Activated CD4-positive, alpha-beta memory T cell treated with anti-CD3 and anti-CD28 coated beads, Interleukin-2, amount 10 ng/mL, durations not matched to agents 7 days and 5 days (primary cell): ENCODE results near the gene GCHFR. TPM values are rescaled to one million over a fixed set of nuclear protein-coding genes. Genes with fewer than 3 reads are reported as not detected.
A peak's percentile ranks its signal among the peaks of the same experiment; 100 is the strongest.

Experiments
- CTCF ChIA-PET: fragments of 350-600 bp; sonication (Branson Sonifier 250); formaldehyde crosslinking; loops from one replicate; lab custom pipeline; 2021; ENCODE audit warnings: antibody characterized with exemption, inconsistent platforms; lab: Charles Lee
- POLR2A ChIA-PET: fragments of 350-600 bp; sonication (Branson Sonifier 250); formaldehyde crosslinking; loops from one replicate; lab custom pipeline; 2021; ENCODE audit warnings: antibody characterized with exemption; lab: Charles Lee
- DNase-seq: peaks from one replicate; pipeline ENCODE4 v3.0.0-alpha.2; 2020
- H3K27ac Mint-ChIP-seq: one replicate; pipeline ENCODE4 v1.8.0; 2021; ENCODE audit warnings: mild to moderate bottlenecking, mixed read lengths
- H3K27me3 Mint-ChIP-seq: one replicate; pipeline ENCODE4 v1.8.0; 2021; ENCODE audit warnings: mixed read lengths
- H3K36me3 Mint-ChIP-seq: one replicate; pipeline ENCODE4 v1.8.0; 2021; ENCODE audit warnings: low read depth, mixed read lengths
- H3K4me1 Mint-ChIP-seq: one replicate; pipeline ENCODE4 v1.8.0; 2021; ENCODE audit warnings: mixed read lengths
- H3K4me3 Mint-ChIP-seq: one replicate; pipeline ENCODE4 v1.8.0; 2021; ENCODE audit warnings: mild to moderate bottlenecking, mixed read lengths
- H3K9me3 Mint-ChIP-seq: one replicate; pipeline ENCODE4 v1.8.0; 2021; ENCODE audit warnings: mixed read lengths
- total RNA-seq, 2 experiments: library from RNA; stranded (reverse); gene quantifications; one replicate each; pipeline ENCODE4 v1.2.3, GENCODE V29; 2021

GCHFR gene
- total RNA-seq, 2 experiments from 2014 or later = 39.4 to 39.6 TPM

- Mint-ChIP-seq H3K4me1 (peaks cover 26% of the 10 kb centered on the region), H3K27me3 (no peaks in the 10 kb centered on the region), H3K27ac (no peak overlapping the region), H3K36me3 (peaks cover 6% of the 10 kb centered on the region), H3K4me3 (no peak overlapping the region), H3K9me3 (no peaks in the 10 kb centered on the region)
- ChIA-PET CTCF (interaction anchor here (0.6 to 4.1 kb wide), 10 partner anchors 9 to 91 kb away, joined by 3 to 44 read pairs (median 4); partner anchors contain the start of genes DNAJC17, GCHFR, RAD51 and ZFYVE19), POLR2A (interaction anchor here (1.4 to 3.5 kb wide), 2 partner anchors 21 to 86 kb away, joined by 3 to 15 read pairs; partner anchors contain the start of genes DNAJC17 and ZFYVE19)
- no peak for DNase-seq
Measured at GRCh38 chr15:40785814-40786213, 21.9 kb downstream of the GCHFR start.

- no peaks in the 10 kb centered on the region for H3K9me3 Mint-ChIP-seq
- peak overlapping the region; percentile 74 for H3K27ac Mint-ChIP-seq
- H3K4me1 Mint-ChIP-seq = peaks cover 26% of the 10 kb centered on the region
- CTCF ChIA-PET = interaction anchor here (0.7 to 3.5 kb wide), 5 partner anchors 9 to 198 kb away, joined by 3 to 15 read pairs (median 3); partner anchors contain the start of gene VPS18
- peak; percentile 49 for DNase-seq
- POLR2A ChIA-PET = interaction anchor here (1.0 to 3.5 kb wide), 5 partner anchors 19 to 218 kb away, joined by 5 to 15 read pairs (median 5); partner anchors contain the start of genes DNAJC17, RAD51, RPUSD2 and ZFYVE19
- H3K27me3 Mint-ChIP-seq = no peaks in the 10 kb centered on the region
- peaks cover 13% of the 10 kb centered on the region for H3K36me3 Mint-ChIP-seq
- H3K4me3 Mint-ChIP-seq = no peak overlapping the region
Measured at GRCh38 chr15:40787344-40787841, 23.5 kb downstream of the GCHFR start.

GRCh38 chr15:40787991-40788390, 24.1 kb downstream of the GCHFR start:
- no peak overlapping the region for H3K4me3 Mint-ChIP-seq
- ChIA-PET CTCF (interaction anchor here (0.7 to 3.5 kb wide), 4 partner anchors 10 to 113 kb away, joined by 3 to 15 read pairs (median 4); partner anchors contain the start of gene VPS18), POLR2A (interaction anchor here (1.0 to 3.5 kb wide), 5 partner anchors 19 to 219 kb away, joined by 5 to 15 read pairs (median 5); partner anchors contain the start of genes DNAJC17, RAD51, RPUSD2 and ZFYVE19)

GRCh38 chr15:40789119-40789518, 25.3 kb downstream of the GCHFR start:
- H3K36me3 Mint-ChIP-seq = peaks cover 18% of the 10 kb centered on the region
- POLR2A ChIA-PET = interaction anchor here (1.1 kb wide), 1 partner anchor 17 kb away, joined by 3 read pairs; no protein-coding TSS in a partner anchor
- H3K27me3 Mint-ChIP-seq = no peaks in the 10 kb centered on the region
- DNase-seq = no peak
- no peaks in the 10 kb centered on the region for H3K9me3 Mint-ChIP-seq
- H3K4me1 Mint-ChIP-seq = peaks cover 29% of the 10 kb centered on the region
- no peak overlapping the region for H3K4me3 Mint-ChIP-seq
- CTCF ChIA-PET = interaction anchor here (0.8 to 3.5 kb wide), 2 partner anchors 11 to 109 kb away, joined by 3 to 15 read pairs; no protein-coding TSS in a partner anchor
- H3K27ac Mint-ChIP-seq = no peak overlapping the region

More at GRCh38 chr15:40787991-40788390, 24.1 kb downstream of the GCHFR start:
- Mint-ChIP-seq H3K9me3 (no peaks in the 10 kb centered on the region), H3K27me3 (no peaks in the 10 kb centered on the region), H3K4me1 (peaks cover 21% of the 10 kb centered on the region), H3K27ac (peak overlapping the region; percentile 74), H3K36me3 (peaks cover 13% of the 10 kb centered on the region)
- DNase-seq = no peak

- Mint-ChIP-seq H3K9me3 (no peaks in the 10 kb centered on the region), H3K4me3 (no peak overlapping the region)
- POLR2A ChIA-PET = interaction anchor here (1.1 kb wide), 1 partner anchor 16 kb away, joined by 3 read pairs; no protein-coding TSS in a partner anchor
Measured at GRCh38 chr15:40789999-40790398, 26.1 kb downstream of the GCHFR start.

GRCh38 chr15:40790718-40791117, 26.9 kb downstream of the GCHFR start:
- ChIA-PET POLR2A (no interaction called here), CTCF (interaction anchor here (1.3 kb wide), 1 partner anchor 8 kb away, joined by 4 read pairs; no protein-coding TSS in a partner anchor)
- Mint-ChIP-seq H3K4me1 (peaks cover 29% of the 10 kb centered on the region), H3K4me3 (no peak overlapping the region), H3K27me3 (no peaks in the 10 kb centered on the region), H3K27ac (no peak overlapping the region), H3K9me3 (no peaks in the 10 kb centered on the region), H3K36me3 (peaks cover 18% of the 10 kb centered on the region)
- DNase-seq = no peak

More at GRCh38 chr15:40789999-40790398, 26.1 kb downstream of the GCHFR start:
- CTCF ChIA-PET = interaction anchor here (0.8 to 3.5 kb wide), 2 partner anchors 12 to 110 kb away, joined by 3 to 15 read pairs; no protein-coding TSS in a partner anchor
- Mint-ChIP-seq H3K27ac (no peak overlapping the region), H3K4me1 (peaks cover 29% of the 10 kb centered on the region), H3K27me3 (no peaks in the 10 kb centered on the region), H3K36me3 (peaks cover 18% of the 10 kb centered on the region)
- DNase-seq = no peak

- ChIA-PET POLR2A (interaction anchor here (1.1 to 1.2 kb wide), 3 partner anchors 13 to 98 kb away, joined by 3 to 5 read pairs (median 4); partner anchors contain the start of genes RAD51 and ZFYVE19), CTCF (interaction anchor here (0.6 to 2.7 kb wide), 3 partner anchors 10 to 108 kb away, joined by 4 to 10 read pairs (median 5); no protein-coding TSS in a partner anchor)
- DNase-seq = no peak
- Mint-ChIP-seq H3K4me1 (peaks cover 22% of the 10 kb centered on the region), H3K27ac (no peak overlapping the region), H3K36me3 (peaks cover 22% of the 10 kb centered on the region), H3K9me3 (no peaks in the 10 kb centered on the region), H3K27me3 (no peaks in the 10 kb centered on the region), H3K4me3 (no peak overlapping the region)
Measured at GRCh38 chr15:40792394-40792793, 28.5 kb downstream of the GCHFR start.

- POLR2A ChIA-PET = interaction anchor here (1.1 to 1.2 kb wide), 3 partner anchors 13 to 99 kb away, joined by 3 to 5 read pairs (median 4); partner anchors contain the start of genes RAD51 and ZFYVE19
- Mint-ChIP-seq H3K4me1 (peaks cover 18% of the 10 kb centered on the region), H3K4me3 (no peak overlapping the region), H3K27me3 (no peaks in the 10 kb centered on the region), H3K9me3 (no peaks in the 10 kb centered on the region), H3K36me3 (peaks cover 29% of the 10 kb centered on the region), H3K27ac (no peak overlapping the region)
- DNase-seq = no peak
- CTCF ChIA-PET = interaction anchor here (0.8 to 2.7 kb wide), 2 partner anchors 11 to 14 kb away, joined by 3 to 10 read pairs; partner anchors contain the start of gene DNAJC17
Measured at GRCh38 chr15:40793216-40793989, 29.5 kb downstream of the GCHFR start.

- Mint-ChIP-seq H3K4me1 (peaks cover 15% of the 10 kb centered on the region), H3K4me3 (no peak overlapping the region), H3K27me3 (no peaks in the 10 kb centered on the region), H3K36me3 (peaks cover 29% of the 10 kb centered on the region), H3K27ac (no peak overlapping the region), H3K9me3 (no peaks in the 10 kb centered on the region)
- ChIA-PET POLR2A (interaction anchor here (2.1 kb wide), 1 partner anchor 11 kb away, joined by 7 read pairs; the partner anchor contains the start of genes DNAJC17 and ZFYVE19), CTCF (interaction anchor here (1.6 kb wide), 1 partner anchor 13 kb away, joined by 5 read pairs; no protein-coding TSS in a partner anchor)
- DNase-seq = no peak
Measured at GRCh38 chr15:40796041-40796440, 32.2 kb downstream of the GCHFR start.

GRCh38 chr15:40796512-40796911, 32.6 kb downstream of the GCHFR start:
- Mint-ChIP-seq H3K27ac (no peak overlapping the region), H3K4me3 (no peak overlapping the region), H3K36me3 (peaks cover 32% of the 10 kb centered on the region), H3K27me3 (no peaks in the 10 kb centered on the region), H3K9me3 (no peaks in the 10 kb centered on the region), H3K4me1 (peaks cover 17% of the 10 kb centered on the region)
- DNase-seq = no peak
- ChIA-PET POLR2A (interaction anchor here (2.1 kb wide), 1 partner anchor 10 kb away, joined by 7 read pairs; the partner anchor contains the start of genes DNAJC17 and ZFYVE19), CTCF (interaction anchor here (1.6 kb wide), 1 partner anchor 14 kb away, joined by 5 read pairs; no protein-coding TSS in a partner anchor)

- no peaks in the 10 kb centered on the region for H3K27me3 Mint-ChIP-seq
- H3K9me3 Mint-ChIP-seq = no peaks in the 10 kb centered on the region
- ChIA-PET CTCF (interaction anchor here (1.6 kb wide), 1 partner anchor 17 kb away, joined by 5 read pairs; no protein-coding TSS in a partner anchor), POLR2A (no interaction called here)
- peaks cover 22% of the 10 kb centered on the region for H3K36me3 Mint-ChIP-seq
- H3K4me1 Mint-ChIP-seq = peaks cover 12% of the 10 kb centered on the region
- H3K27ac Mint-ChIP-seq = no peak overlapping the region
- no peak for DNase-seq
- H3K4me3 Mint-ChIP-seq = no peak overlapping the region
Measured at GRCh38 chr15:40799523-40799922, 35.7 kb downstream of the GCHFR start.

GRCh38 chr15:40803076-40803475, 39.2 kb downstream of the GCHFR start:
- H3K4me1 Mint-ChIP-seq = peaks cover 24% of the 10 kb centered on the region
- POLR2A ChIA-PET = no interaction called here
- H3K4me3 Mint-ChIP-seq = no peak overlapping the region
- no peaks in the 10 kb centered on the region for H3K27me3 Mint-ChIP-seq
- H3K27ac Mint-ChIP-seq = no peak overlapping the region
- peaks cover 14% of the 10 kb centered on the region for H3K36me3 Mint-ChIP-seq
- H3K9me3 Mint-ChIP-seq = no peaks in the 10 kb centered on the region
- CTCF ChIA-PET = interaction anchor here (0.7 to 1.3 kb wide), 2 partner anchors 21 to 52 kb away, joined by 4 to 5 read pairs; no protein-coding TSS in a partner anchor
- DNase-seq = no peak
